Measurements from ENCODE around the gene CPA1. TPM values are rescaled to one million over a fixed set of nuclear protein-coding genes. Genes with fewer than 3 reads are reported as not detected.

Gene CPA1
- total and polyA plus RNA-seq, 8 donors = 0.34 to 1.5 (median 0.88) TPM; not detected in 1

DNA sequence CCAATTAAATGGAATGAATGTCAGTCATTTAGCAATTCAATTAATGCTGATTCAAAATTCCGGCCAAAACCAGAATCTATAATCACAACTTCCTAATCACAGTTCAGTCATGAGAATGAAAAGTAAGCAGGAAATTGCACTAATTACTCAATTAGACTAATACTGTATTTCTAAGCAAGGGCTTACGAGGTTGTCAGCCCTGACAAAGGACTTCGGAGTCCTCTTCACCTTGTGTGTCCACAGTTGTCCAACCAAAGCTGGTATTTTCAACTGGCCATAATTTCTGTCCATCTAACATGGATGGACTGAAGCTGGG lies 17.4 kb downstream of the CPA1 start:
- Histone ChIP-seq H3K4me1 (peaks cover 0 to 10% of the 10 kb centered on the region in 2 donors), H3K27me3 (no peaks in the 10 kb centered on the region), H3K4me3 (no peak overlapping the region), H3K9me3 (no peaks in the 10 kb centered on the region), H3K36me3 (peaks cover 0 to 3% of the 10 kb centered on the region in 2 donors), H3K27ac (no peak overlapping the region)
- TF ChIP-seq, protein P1, sequence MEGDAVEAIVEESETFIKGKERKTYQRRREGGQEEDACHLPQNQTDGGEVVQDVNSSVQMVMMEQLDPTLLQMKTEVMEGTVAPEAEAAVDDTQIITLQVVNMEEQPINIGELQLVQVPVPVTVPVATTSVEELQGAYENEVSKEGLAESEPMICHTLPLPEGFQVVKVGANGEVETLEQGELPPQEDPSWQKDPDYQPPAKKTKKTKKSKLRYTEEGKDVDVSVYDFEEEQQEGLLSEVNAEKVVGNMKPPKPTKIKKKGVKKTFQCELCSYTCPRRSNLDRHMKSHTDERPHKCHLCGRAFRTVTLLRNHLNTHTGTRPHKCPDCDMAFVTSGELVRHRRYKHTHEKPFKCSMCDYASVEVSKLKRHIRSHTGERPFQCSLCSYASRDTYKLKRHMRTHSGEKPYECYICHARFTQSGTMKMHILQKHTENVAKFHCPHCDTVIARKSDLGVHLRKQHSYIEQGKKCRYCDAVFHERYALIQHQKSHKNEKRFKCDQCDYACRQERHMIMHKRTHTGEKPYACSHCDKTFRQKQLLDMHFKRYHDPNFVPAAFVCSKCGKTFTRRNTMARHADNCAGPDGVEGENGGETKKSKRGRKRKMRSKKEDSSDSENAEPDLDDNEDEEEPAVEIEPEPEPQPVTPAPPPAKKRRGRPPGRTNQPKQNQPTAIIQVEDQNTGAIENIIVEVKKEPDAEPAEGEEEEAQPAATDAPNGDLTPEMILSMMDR (IDR thresholded peaks at IDR 0.05) = no peak
- intact Hi-C loops (cut with DNase I) = no loop called here
- DNase-seq (no peak), ATAC-seq (no peak)

DNA sequence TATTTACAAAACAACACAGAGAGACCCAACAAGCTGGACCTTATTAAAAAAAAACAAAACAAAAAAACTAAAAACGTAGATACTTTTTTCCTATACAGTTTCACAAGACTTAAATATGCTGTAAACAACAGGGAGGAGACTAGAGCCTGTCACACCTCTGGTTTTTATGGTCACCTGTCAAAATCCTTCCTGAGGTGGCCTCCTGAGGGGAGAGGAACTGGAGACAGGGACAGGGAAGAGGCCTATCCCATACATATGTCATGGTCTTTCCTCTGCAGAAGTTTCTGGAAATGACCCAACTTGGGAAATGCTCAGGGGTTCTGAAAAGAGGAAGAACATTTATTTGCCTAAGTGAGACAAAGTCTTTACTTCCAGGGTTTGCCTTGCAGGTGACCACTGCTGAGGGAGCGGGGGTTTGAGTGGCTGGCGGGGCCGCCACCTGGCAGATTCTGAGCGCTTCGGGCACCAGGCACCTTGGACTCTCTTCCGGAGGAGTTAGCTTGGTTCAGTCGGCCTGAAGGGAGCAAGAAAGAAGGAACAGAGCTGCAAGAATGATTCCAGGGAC lies 18.3 kb downstream of the CPA1 start:
- no peaks in the 10 kb centered on the region for H3K27me3 ChIP-seq
- no peak overlapping the region for H3K27ac ChIP-seq
- peaks cover 0 to 10% of the 10 kb centered on the region in 2 donors for H3K4me1 ChIP-seq
- no peak overlapping the region for H3K4me3 ChIP-seq
- no peak for DNase-seq
- TF ChIP-seq, protein P1 (IDR thresholded peaks at IDR 0.05) = no peak
- no peaks in the 10 kb centered on the region for H3K9me3 ChIP-seq
- H3K36me3 ChIP-seq = peaks cover 0 to 5% of the 10 kb centered on the region in 2 donors
- no peak for ATAC-seq
- intact Hi-C loops (cut with DNase I) = no loop called here

DNA sequence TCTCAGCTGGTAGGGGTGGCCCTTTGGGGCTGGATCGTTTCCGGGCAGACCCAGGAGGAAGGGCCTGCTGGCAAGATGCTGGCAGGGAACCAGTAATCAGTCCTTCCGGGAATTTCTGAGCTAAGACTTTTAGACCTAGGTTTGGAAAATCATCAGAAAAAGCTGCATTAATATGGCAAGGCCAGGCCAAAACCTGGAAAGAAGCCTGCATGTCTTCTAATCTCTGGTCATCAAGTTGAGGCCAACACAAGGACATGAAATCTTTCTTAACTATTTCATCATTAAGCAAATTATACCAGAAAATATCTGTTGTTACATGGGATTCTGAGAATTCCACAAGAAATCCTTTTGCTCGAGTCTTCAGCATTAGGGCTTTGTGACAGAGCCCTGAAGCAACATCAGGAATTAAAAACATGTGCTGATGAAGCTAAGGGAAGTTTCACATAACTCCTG lies 19.9 kb downstream of the CPA1 start:
- peaks cover 0 to 6% of the 10 kb centered on the region in 2 donors for H3K4me1 ChIP-seq
- peak in 1 of 4 donors; percentile 51 for DNase-seq
- intact Hi-C loops (cut with DNase I) = no loop called here

DNA sequence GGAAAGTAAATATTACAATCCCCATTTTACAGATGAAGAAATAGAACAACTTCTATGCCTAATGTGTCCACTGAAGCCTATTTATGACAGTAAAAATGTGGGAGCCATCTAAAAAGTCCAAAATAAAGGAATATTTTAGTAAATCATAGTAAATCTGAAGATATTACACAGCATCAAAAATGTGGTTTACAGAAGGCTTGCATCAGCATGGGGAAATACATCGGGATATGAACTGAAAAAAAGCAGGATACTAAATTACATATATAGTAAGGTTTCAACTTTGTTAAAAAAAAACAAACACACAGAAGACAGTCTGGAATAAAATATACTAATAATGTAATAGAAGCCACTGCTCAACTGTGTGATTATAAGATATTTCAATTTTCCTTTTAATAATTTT lies 20.8 kb downstream of the CPA1 start:
- Histone ChIP-seq H3K4me3 (no peak overlapping the region), H3K4me1 (peaks cover 0 to 6% of the 10 kb centered on the region in 2 donors), H3K9me3 (no peaks in the 10 kb centered on the region), H3K27ac (no peak overlapping the region), H3K36me3 (peaks cover 0 to 5% of the 10 kb centered on the region in 2 donors), H3K27me3 (no peaks in the 10 kb centered on the region)
- TF ChIP-seq, protein P1 (IDR thresholded peaks at IDR 0.05) = no peak
- no peak for ATAC-seq
- DNase-seq = no peak
- intact Hi-C loops (cut with DNase I) = no loop called here

More for the DNA sequence above, 19.9 kb downstream of the CPA1 start:
- H3K9me3 ChIP-seq = no peaks in the 10 kb centered on the region
- no peaks in the 10 kb centered on the region for H3K27me3 ChIP-seq
- TF ChIP-seq, protein P1 (IDR thresholded peaks at IDR 0.05) = no peak
- ATAC-seq = no peak
- H3K4me3 ChIP-seq = no peak overlapping the region
- peaks cover 0 to 5% of the 10 kb centered on the region in 2 donors for H3K36me3 ChIP-seq
- H3K27ac ChIP-seq = peak overlapping the region; percentile 9 to 13

DNA sequence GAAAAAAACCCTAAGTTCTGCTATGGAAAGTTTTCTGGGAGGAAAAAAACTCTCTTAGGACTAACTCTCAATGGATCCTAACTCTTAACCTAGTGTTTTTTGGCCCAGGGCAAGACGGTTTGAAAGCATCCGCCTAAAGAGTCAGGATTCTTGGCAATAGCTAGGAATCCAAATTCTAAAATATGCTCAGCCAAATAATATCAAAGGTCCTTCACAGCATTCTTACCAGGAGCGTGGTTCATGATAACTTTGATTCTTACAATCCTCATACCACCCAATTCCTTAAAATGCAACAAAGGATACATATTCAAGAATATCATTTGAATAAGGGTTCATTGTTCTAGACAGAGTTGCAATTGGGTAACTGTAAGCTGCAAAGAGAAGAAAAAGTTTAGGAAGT lies 21.3 kb downstream of the CPA1 start:
- peaks cover 0 to 5% of the 10 kb centered on the region in 2 donors for H3K36me3 ChIP-seq
- intact Hi-C loops (cut with DNase I) = no loop called here
- no peaks in the 10 kb centered on the region for H3K27me3 ChIP-seq
- H3K27ac ChIP-seq = no peak overlapping the region
- no peaks in the 10 kb centered on the region for H3K9me3 ChIP-seq
- DNase-seq = no peak
- TF ChIP-seq, protein P1 (IDR thresholded peaks at IDR 0.05) = no peak
- H3K4me1 ChIP-seq = peaks cover 0 to 6% of the 10 kb centered on the region in 2 donors
- H3K4me3 ChIP-seq = no peak overlapping the region
- no peak for ATAC-seq
